Nephron progenitor cell (in vitro differentiated cells): ENCODE results near the gene SAFB.

Experiments
- DNase-seq: peaks from one replicate; pipeline ENCODE4 v3.0.0; 2021
- H3K27ac Mint-ChIP-seq: 2 replicates; pipeline ENCODE4 v1.8.0; 2021; ENCODE audit warnings: mild to moderate bottlenecking, moderate library complexity, mixed read lengths
- H3K27me3 Mint-ChIP-seq: 2 replicates; pipeline ENCODE4 v1.8.0; 2021; ENCODE audit warnings: mild to moderate bottlenecking, low read depth, mixed read lengths; ENCODE audit not compliant: poor library complexity
- H3K36me3 Mint-ChIP-seq: 2 replicates; pipeline ENCODE4 v1.8.0; 2021; ENCODE audit warnings: low read depth, mixed read lengths
- H3K4me1 Mint-ChIP-seq: 2 replicates; pipeline ENCODE4 v1.8.0; 2021; ENCODE audit warnings: mixed read lengths
- H3K4me3 Mint-ChIP-seq: 2 replicates; pipeline ENCODE4 v1.8.0; 2021; ENCODE audit warnings: mild to moderate bottlenecking, moderate library complexity, mixed read lengths
- H3K9me3 Mint-ChIP-seq: 2 replicates; pipeline ENCODE4 v1.8.0; 2021; ENCODE audit warnings: mild to moderate bottlenecking, moderate library complexity, mixed read lengths
- TF ChIP-seq, protein P1 (sequence below): fragments of 200-600 bp; sonication (generic); IDR thresholded peaks from 2 replicates; pipeline ENCODE4 v1.5.0; 2021; ENCODE audit warnings: antibody characterized with exemption

Gene SAFB

DNA sequence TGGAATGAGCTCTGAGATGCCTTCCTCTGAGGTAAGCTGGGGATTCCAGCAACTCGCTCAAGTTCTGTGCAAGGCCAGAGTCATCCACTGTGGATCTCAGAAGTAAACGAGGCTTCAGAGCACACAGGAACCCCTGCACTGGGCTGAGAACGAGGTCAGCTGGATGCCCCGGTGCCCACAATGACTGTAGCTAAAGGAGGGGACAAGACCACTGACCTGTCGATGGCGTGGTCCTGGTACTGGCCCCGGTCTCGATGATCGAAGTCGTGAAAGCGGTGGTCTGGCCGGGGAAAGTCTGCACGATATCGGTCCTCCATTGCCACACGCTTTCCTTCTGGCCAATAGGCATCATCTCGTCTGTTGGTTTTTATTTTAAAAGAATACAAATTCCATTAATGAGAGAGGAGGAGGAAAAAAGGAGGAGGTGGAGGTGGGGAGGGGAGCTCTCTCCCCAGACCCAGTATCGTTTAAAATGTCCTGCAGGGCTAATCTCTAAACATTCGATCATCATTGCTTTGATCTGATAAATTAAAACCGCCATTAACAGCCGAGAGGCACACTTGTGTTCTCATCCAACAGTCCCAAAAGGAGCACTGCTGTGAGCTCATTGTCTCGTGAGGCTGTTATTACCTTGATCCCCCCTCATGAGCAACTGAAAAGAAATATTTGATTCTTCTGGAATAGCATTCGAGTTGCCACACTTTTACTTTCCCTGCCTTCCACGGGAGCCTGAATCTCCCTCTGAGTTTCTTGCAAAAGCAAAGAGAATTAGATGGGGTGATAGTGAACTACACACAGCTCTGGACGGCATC is 30.1 kb upstream of the SAFB start:
- no peak for DNase-seq
- H3K27ac Mint-ChIP-seq: peak overlapping the region; percentile 82
- TF ChIP-seq, protein P1, sequence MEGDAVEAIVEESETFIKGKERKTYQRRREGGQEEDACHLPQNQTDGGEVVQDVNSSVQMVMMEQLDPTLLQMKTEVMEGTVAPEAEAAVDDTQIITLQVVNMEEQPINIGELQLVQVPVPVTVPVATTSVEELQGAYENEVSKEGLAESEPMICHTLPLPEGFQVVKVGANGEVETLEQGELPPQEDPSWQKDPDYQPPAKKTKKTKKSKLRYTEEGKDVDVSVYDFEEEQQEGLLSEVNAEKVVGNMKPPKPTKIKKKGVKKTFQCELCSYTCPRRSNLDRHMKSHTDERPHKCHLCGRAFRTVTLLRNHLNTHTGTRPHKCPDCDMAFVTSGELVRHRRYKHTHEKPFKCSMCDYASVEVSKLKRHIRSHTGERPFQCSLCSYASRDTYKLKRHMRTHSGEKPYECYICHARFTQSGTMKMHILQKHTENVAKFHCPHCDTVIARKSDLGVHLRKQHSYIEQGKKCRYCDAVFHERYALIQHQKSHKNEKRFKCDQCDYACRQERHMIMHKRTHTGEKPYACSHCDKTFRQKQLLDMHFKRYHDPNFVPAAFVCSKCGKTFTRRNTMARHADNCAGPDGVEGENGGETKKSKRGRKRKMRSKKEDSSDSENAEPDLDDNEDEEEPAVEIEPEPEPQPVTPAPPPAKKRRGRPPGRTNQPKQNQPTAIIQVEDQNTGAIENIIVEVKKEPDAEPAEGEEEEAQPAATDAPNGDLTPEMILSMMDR: no peak
- peaks cover 52% of the 10 kb centered on the region for H3K36me3 Mint-ChIP-seq
- no peaks in the 10 kb centered on the region for H3K4me1 Mint-ChIP-seq
- no peaks in the 10 kb centered on the region for H3K9me3 Mint-ChIP-seq
- H3K4me3 Mint-ChIP-seq: no peak overlapping the region
- no peaks in the 10 kb centered on the region for H3K27me3 Mint-ChIP-seq

DNA sequence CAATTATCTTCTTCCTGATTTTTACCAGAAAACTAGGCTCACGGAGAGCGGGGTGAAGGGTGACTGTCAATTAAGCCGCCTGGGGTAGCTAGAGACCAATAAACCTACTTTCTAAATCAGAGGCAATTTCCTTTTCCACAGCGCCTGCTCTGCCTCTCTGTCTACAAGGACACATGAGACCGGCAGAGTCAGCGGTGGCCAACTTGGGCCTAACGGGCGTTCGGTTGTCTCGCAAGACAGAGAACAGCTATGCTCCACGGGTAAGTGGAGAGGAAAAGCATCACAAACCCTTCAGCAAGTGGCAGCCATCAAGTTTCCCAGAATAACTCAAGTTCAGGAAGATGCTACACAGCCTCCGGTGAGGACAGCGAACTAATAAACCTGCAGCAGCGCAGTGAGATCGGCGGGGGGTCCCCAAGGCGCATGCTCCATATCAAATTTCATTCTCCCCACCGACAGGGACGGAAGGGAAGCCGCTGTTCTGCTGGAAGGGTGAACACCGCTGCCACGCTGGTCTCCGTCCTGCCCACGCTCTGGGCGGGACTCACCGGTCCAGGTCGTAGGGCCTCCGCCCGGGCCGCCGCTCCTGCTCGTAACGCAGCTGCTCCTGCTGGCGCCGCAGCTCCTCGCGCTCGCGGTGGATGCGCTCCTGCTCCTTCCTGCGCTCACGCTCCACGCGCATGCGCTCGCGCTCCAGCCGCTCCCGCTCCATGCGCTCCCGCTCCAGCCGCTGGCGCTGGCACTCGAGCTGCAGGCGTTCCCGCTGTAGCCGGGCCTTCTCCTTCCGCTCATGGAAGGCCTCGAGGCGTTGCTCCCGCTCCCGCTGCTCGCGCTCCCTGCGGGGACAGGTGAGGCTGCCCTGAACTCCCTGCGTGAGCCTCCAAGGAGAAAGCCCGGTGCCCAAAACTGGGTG is 29.3 kb upstream of the SAFB start:
- peak overlapping the region; percentile 82 for H3K27ac Mint-ChIP-seq
- no peaks in the 10 kb centered on the region for H3K4me1 Mint-ChIP-seq
- no peak for DNase-seq
- peaks cover 49% of the 10 kb centered on the region for H3K36me3 Mint-ChIP-seq
- no peaks in the 10 kb centered on the region for H3K9me3 Mint-ChIP-seq
- H3K4me3 Mint-ChIP-seq: no peak overlapping the region
- TF ChIP-seq, protein P1: no peak
- H3K27me3 Mint-ChIP-seq: no peaks in the 10 kb centered on the region

DNA sequence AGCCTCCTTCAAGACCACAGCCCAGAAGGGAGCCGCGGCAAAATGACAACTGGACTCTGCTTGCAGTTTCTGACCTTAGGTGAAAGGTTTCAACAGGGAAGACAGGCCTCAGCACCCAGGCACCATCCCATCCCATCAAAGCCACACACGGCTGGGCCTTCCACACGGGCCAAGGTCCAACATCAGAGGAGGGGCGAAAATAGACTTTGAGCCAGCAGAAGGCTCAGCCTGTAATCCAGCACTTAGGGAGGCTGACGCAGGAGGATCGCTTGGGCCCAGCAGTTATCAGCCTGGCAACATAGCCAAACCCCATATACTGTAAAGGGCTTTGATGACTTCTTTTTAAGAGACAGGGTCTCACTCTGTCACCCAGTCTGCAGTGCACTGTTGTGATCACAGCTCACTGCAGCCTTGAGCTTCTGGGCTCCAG is 28.3 kb upstream of the SAFB start:
- no peak for DNase-seq
- H3K9me3 Mint-ChIP-seq: no peaks in the 10 kb centered on the region
- peak overlapping the region; percentile 51 for H3K27ac Mint-ChIP-seq
- no peaks in the 10 kb centered on the region for H3K27me3 Mint-ChIP-seq
- H3K36me3 Mint-ChIP-seq: peaks cover 51% of the 10 kb centered on the region
- TF ChIP-seq, protein P1: no peak
- H3K4me3 Mint-ChIP-seq: no peak overlapping the region
- H3K4me1 Mint-ChIP-seq: no peaks in the 10 kb centered on the region

DNA sequence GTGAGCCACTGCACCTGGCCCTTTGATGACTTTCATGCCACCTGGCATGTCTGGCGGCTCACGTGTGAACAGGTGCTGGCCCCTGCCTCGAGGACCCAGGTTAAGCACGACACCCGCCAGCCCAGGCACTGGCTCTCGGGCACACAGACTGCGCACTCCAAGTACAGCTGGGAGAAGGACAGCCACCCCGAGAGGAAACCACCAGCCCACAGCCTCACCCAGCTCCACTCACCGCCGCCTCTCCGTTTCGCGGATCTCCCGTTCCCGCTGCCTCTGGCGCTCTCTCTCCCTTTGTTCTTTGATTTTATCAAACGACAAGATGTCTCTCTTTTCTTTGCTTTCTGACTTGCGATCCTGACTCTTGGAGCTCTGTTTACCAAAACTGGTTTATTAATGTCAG is 27.8 kb upstream of the SAFB start:
- no peak overlapping the region for H3K27ac Mint-ChIP-seq
- DNase-seq: no peak

GRCh38 chr19:5595745-5596144 is 27.1 kb upstream of the SAFB start:
- no peak for DNase-seq
- TF ChIP-seq, protein P1: no peak
- Mint-ChIP-seq H3K4me1 (no peaks in the 10 kb centered on the region), H3K36me3 (peaks cover 62% of the 10 kb centered on the region), H3K9me3 (no peaks in the 10 kb centered on the region), H3K27ac (no peak overlapping the region), H3K4me3 (no peak overlapping the region), H3K27me3 (no peaks in the 10 kb centered on the region)

More for the DNA sequence above, 27.8 kb upstream of the SAFB start:
- Mint-ChIP-seq H3K4me3 (no peak overlapping the region), H3K27me3 (no peaks in the 10 kb centered on the region), H3K36me3 (peaks cover 56% of the 10 kb centered on the region), H3K4me1 (no peaks in the 10 kb centered on the region), H3K9me3 (no peaks in the 10 kb centered on the region)
- TF ChIP-seq, protein P1: no peak
